ENCODE measurements around the gene KCTD16.

Gene KCTD16

DNA sequence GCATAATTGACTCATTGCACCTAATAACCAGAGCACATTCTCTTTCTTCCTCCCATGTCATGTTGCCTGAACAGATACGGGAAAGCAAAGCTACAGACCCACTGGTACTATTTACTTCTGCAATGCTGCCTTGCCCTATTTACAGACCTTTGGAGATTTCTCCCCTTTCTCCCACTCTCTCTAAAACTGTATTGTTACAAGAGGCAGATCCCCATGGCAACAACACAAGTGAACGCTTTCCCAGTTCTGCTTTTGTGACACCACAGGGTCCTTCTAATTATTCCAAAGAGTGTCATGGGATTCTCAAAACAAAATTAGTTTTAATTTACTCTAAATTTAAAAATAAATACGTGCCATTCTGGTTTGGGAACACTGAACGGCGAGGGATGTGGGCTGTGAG lies 104.7 kb downstream of the KCTD16 start:
- POLR2A ChIA-PET = no interaction called here
- CTCF ChIA-PET = no interaction called here
- DNase-seq (ENCODE audit: extremely low spot score) = no peak
- TF ChIP-seq HDGF (IDR thresholded peaks at IDR 0.05; ENCODE audit: borderline replicate concordance) (no peak), FOXA1 (IDR thresholded peaks at IDR 0.05) (no peak), CTBP1 (IDR thresholded peaks at IDR 0.05; ENCODE audit: borderline replicate concordance) (no peak), SUZ12 (IDR thresholded peaks at IDR 0.05) (no peak), ZNF384 (IDR thresholded peaks at IDR 0.05) (no peak), LEF1 (IDR thresholded peaks at IDR 0.05; ENCODE audit: borderline replicate concordance) (no peak), FOXM1 (IDR thresholded peaks at IDR 0.05; ENCODE audit: borderline replicate concordance) (no peak), SP1 (IDR thresholded peaks at IDR 0.05) (no peak), L3MBTL2 (conservative IDR thresholded peaks at IDR 0.05) (no peak), ELF4 (IDR thresholded peaks at IDR 0.05) (no peak), NFRKB (IDR thresholded peaks at IDR 0.05) (no peak), ARNT (IDR thresholded peaks at IDR 0.05) (no peak), BHLHE40 (IDR thresholded peaks at IDR 0.05; ENCODE audit: borderline replicate concordance) (no peak), TARDBP (IDR thresholded peaks at IDR 0.05) (no peak), FOXK2 (IDR thresholded peaks at IDR 0.05) (no peak)

- ChIA-PET CTCF (no interaction called here), POLR2A (no interaction called here)
- DNase-seq (ENCODE audit: extremely low spot score) = no peak
- TF ChIP-seq CTBP1 (IDR thresholded peaks at IDR 0.05; ENCODE audit: borderline replicate concordance) (no peak), ZNF384 (IDR thresholded peaks at IDR 0.05) (no peak), ARNT (IDR thresholded peaks at IDR 0.05) (no peak), FOXA1 (IDR thresholded peaks at IDR 0.05) (no peak), TARDBP (IDR thresholded peaks at IDR 0.05) (no peak), PKNOX1 (IDR thresholded peaks at IDR 0.05) (no peak), L3MBTL2 (conservative IDR thresholded peaks at IDR 0.05) (no peak), HDGF (IDR thresholded peaks at IDR 0.05; ENCODE audit: borderline replicate concordance) (no peak), SUZ12 (IDR thresholded peaks at IDR 0.05) (no peak), LEF1 (IDR thresholded peaks at IDR 0.05; ENCODE audit: borderline replicate concordance) (no peak), SP1 (IDR thresholded peaks at IDR 0.05) (no peak), NFRKB (IDR thresholded peaks at IDR 0.05) (no peak), ELF4 (IDR thresholded peaks at IDR 0.05) (no peak), FOXM1 (IDR thresholded peaks at IDR 0.05; ENCODE audit: borderline replicate concordance) (no peak), FOXK2 (IDR thresholded peaks at IDR 0.05) (no peak), BHLHE40 (IDR thresholded peaks at IDR 0.05; ENCODE audit: borderline replicate concordance) (no peak)
These were observed 105.6 kb downstream of the KCTD16 start for GRCh38 chr5:144276034-144276822.

GRCh38 chr5:144281784-144282183 lies 111.1 kb downstream of the KCTD16 start:
- no peak for DNase-seq (ENCODE audit: extremely low spot score)
- TF ChIP-seq FOXA1 (IDR thresholded peaks at IDR 0.05) (no peak), NFRKB (IDR thresholded peaks at IDR 0.05) (no peak), FOXM1 (IDR thresholded peaks at IDR 0.05; ENCODE audit: borderline replicate concordance) (no peak), PKNOX1 (IDR thresholded peaks at IDR 0.05) (no peak)
- POLR2A ChIA-PET = no interaction called here
- CTCF ChIA-PET = no interaction called here

DNA sequence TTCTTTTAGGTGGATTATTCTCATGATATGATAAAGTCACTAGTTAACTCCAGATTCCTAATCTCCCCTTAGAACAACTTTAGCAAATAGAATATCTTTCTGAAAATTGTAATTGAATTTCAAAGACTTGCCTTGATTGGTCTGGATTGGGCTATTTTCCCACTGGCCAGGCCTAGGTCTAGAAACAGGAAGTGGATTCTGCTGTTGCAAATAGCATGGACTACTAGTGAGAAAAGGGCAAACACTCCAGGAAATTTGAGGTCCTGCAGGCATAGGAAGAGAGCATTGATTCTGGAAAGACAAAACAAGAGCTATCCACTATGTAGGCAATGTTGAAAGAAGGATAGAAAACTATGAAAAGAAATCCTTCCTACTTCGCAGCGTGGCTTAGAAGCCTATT lies 113.4 kb downstream of the KCTD16 start:
- POLR2A ChIA-PET = no interaction called here
- DNase-seq (ENCODE audit: extremely low spot score) = no peak
- TF ChIP-seq FOXK2 (IDR thresholded peaks at IDR 0.05) (no peak), HDGF (IDR thresholded peaks at IDR 0.05; ENCODE audit: borderline replicate concordance) (no peak), BHLHE40 (IDR thresholded peaks at IDR 0.05; ENCODE audit: borderline replicate concordance) (no peak), SUZ12 (IDR thresholded peaks at IDR 0.05) (no peak), CTBP1 (IDR thresholded peaks at IDR 0.05; ENCODE audit: borderline replicate concordance) (no peak), ARNT (IDR thresholded peaks at IDR 0.05) (no peak), PKNOX1 (IDR thresholded peaks at IDR 0.05) (no peak), LEF1 (IDR thresholded peaks at IDR 0.05; ENCODE audit: borderline replicate concordance) (no peak), ELF4 (IDR thresholded peaks at IDR 0.05) (no peak), ZNF384 (IDR thresholded peaks at IDR 0.05) (no peak), SP1 (IDR thresholded peaks at IDR 0.05) (no peak), TARDBP (IDR thresholded peaks at IDR 0.05) (no peak)
- CTCF ChIA-PET = no interaction called here

DNA sequence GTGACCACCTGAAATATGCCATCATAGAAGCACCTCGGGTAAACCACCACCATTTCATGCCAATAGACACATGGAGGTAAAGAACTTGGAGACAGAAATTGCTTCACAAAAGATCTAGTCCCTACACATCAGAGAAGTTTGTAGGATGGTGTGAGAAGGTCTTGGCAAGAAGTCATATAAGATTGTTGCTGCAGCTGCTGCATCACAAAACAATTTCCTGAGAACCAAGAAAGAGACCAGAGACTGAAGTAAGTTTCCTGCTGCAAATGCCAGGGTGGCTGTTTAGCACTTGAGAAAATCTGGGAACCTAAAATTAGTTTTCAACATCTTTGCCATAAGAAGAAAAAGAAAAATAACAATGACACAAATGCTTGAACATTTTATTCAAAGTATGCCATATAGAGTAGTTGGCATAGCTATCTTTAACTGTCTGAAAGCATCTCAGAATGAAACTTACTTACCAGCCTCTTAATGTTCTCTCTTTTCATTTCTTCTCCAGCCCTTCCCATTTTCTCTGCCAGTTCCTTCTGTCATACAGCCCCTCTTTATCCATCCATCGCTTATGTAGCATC lies 114.3 kb downstream of the KCTD16 start:
- no peak for DNase-seq (ENCODE audit: extremely low spot score)
- TF ChIP-seq PKNOX1 (IDR thresholded peaks at IDR 0.05) (no peak), FOXK2 (IDR thresholded peaks at IDR 0.05) (no peak), TARDBP (IDR thresholded peaks at IDR 0.05) (no peak), FOXM1 (IDR thresholded peaks at IDR 0.05; ENCODE audit: borderline replicate concordance) (no peak), BHLHE40 (IDR thresholded peaks at IDR 0.05; ENCODE audit: borderline replicate concordance) (no peak), L3MBTL2 (conservative IDR thresholded peaks at IDR 0.05) (no peak), HDGF (IDR thresholded peaks at IDR 0.05; ENCODE audit: borderline replicate concordance) (no peak), FOXA1 (IDR thresholded peaks at IDR 0.05) (no peak), SP1 (IDR thresholded peaks at IDR 0.05) (no peak), NFRKB (IDR thresholded peaks at IDR 0.05) (no peak), LEF1 (IDR thresholded peaks at IDR 0.05; ENCODE audit: borderline replicate concordance) (no peak), ARNT (IDR thresholded peaks at IDR 0.05) (no peak), ZNF384 (IDR thresholded peaks at IDR 0.05) (no peak), CTBP1 (IDR thresholded peaks at IDR 0.05; ENCODE audit: borderline replicate concordance) (no peak), SUZ12 (IDR thresholded peaks at IDR 0.05) (no peak), ELF4 (IDR thresholded peaks at IDR 0.05) (no peak)
- ChIA-PET POLR2A (no interaction called here), CTCF (no interaction called here)
